ENCODE measurements around the gene AHCYL1.
A peak's percentile ranks its signal among the peaks of the same experiment; 100 is the strongest.

Gene AHCYL1

DNA sequence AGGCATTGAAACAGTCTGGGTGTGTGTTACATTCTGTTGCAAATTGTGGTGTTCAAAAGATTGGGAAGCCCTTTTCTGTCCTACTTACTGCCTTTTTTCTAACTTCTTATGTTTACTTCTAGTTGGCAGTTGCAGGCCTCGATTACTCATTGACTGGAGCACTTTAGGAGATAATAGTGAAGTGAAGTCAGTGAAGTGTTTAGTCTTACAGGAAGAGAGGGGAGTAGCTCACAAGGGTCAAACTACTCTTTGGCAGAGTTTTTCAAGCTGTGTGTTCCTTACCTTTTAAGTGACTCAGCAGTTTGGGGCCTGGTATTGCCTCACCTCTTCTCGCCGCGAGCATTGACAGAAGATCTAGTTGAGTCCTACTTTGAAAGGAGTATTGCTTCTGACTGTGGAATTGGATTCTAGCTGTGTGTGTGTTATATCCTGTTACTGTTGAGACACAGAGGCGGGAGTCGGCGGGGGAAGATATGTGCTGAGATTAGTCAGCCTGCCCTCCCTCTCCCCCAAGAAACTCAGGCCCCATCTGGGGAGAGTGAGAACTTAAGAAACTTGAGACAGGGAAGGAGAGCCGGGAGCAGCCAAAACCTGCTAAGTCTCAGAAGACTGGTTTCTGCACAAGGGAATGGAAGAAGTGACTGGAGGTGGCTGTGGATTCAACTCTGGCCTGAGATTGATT lies 19.3 kb downstream of the AHCYL1 start:
- no peak for TF ChIP-seq CTCF (IDR thresholded peaks at IDR 0.05)

- TF ChIP-seq CTCF (IDR thresholded peaks at IDR 0.05): no peak
Measured at GRCh38 chr1:110004583-110004982, 20.0 kb downstream of the AHCYL1 start.

DNA sequence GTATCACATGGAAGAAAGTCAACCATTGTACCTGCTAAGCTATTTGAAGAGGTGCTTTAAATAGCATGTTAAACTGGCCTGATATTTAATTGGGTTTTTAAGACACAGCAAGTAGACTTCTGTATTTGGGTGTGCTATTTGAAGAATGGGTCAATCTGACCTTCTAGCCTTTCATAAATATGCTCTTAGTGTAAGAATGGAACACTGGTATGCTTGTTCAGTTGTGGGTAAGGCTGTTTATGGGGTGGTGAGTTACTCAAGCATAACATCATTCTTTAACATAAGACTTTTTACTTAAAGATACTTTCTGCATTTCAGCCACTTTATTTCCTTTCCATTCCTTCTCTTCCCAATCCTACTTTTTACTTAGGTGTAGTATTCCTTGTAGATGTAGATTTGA lies 21.4 kb downstream of the AHCYL1 start:
- no peak for TF ChIP-seq CTCF (IDR thresholded peaks at IDR 0.05)

DNA sequence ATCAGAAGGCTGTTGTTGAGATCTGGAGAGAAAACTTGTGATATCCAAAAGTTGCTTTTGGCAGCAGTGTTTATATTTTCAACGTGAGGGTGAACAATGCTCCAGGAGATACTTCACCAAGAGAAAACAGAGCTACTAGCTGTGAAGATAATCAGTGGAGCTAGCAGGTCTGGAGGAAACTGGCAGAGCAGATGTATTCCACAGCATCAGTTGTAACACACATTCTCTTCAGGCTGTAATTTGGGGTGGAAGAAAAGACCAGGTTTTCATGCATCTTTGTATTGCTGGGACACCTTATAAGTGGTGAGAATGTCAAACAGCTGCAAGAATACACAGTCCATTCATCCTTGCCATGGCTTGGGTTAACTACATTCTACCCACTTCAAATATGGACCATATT lies 22.0 kb downstream of the AHCYL1 start:
- TF ChIP-seq CTCF (IDR thresholded peaks at IDR 0.05): no peak

GRCh38 chr1:110007046-110007830 lies 22.7 kb downstream of the AHCYL1 start:
- no peak for TF ChIP-seq CTCF (IDR thresholded peaks at IDR 0.05)

- no peak for TF ChIP-seq CTCF (IDR thresholded peaks at IDR 0.05)
Measured at GRCh38 chr1:110008971-110009565, 24.5 kb downstream of the AHCYL1 start.

DNA sequence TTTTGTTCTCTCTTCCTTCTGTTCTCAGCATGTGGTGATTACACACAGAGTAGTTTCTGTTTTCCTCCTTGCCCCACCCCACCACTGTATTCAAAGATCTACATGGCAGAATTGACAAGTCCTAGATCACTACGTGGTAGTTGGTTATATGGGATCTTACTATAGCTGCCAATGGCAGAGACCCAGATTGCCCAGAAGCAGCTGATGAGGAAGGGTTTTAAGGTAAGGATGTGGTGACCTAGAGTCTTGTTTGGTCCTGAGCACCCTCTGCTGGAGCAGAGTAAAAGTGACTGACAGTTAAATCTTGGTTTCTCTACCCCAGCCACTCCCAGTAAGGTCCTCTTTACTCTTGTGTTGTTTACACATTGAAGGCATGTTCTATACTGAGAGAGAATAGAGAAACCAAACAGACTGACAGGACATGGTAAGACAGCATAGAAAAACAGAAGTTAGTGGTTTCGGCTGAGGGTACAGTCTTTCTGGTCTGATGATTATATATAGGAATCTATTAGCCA lies 27.0 kb downstream of the AHCYL1 start:
- TF ChIP-seq CTCF (IDR thresholded peaks at IDR 0.05): peak; percentile 69

Measured in LNCAP (cell line).